ENCODE measurements around the gene FNDC10.

- TF ChIP-seq CTCF (IDR thresholded peaks at IDR 0.05) (no peak), EZH2 (IDR thresholded peaks at IDR 0.05) (no peak), EZH2phosphoT487 (IDR thresholded peaks at IDR 0.05) (no peak)
These were observed 1.3 kb downstream of the FNDC10 start for GRCh38 chr1:1598720-1599029.

All from neural progenitor cell (in vitro differentiated cells).